GM08714 (cell line): Measurements from ENCODE around the gene THTPA.

Experiments
- H3K4me3 ChIP-seq: fragments of 200-500 bp; sonication (Bioruptor generic); 2 replicates; pipeline ENCODE4 v1.5.1; 2014; ENCODE audit warnings: mild to moderate bottlenecking, low read length, inconsistent platforms
- ZNF274 ChIP-seq: IDR thresholded peaks from 2 replicates; pipeline ENCODE4 v1.6.1; 2012; ENCODE audit warnings: mild to moderate bottlenecking, low read depth, low read length

Gene THTPA

DNA sequence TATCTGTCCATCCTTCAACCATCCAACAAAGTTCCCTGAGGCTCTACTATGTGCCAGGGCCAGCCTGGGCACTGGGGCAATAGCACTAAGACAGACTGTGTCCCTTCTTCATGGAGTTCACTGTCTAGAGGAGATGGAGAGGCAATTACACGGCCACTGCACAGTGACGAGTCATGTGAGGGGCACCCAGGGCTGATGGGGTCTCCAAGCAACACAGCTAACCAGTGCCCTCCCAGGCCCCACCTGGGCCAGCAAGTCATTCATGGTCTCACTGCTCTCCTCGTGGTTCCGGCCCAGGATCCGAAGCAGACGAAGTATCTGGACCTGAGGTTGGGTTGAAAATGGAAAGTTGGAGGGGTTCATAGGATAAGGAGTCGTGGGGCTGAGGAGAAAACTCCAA is 8.8 kb downstream of the THTPA start:
- TF ChIP-seq ZNF274, result no peak
- no peak overlapping the region for H3K4me3 ChIP-seq

DNA sequence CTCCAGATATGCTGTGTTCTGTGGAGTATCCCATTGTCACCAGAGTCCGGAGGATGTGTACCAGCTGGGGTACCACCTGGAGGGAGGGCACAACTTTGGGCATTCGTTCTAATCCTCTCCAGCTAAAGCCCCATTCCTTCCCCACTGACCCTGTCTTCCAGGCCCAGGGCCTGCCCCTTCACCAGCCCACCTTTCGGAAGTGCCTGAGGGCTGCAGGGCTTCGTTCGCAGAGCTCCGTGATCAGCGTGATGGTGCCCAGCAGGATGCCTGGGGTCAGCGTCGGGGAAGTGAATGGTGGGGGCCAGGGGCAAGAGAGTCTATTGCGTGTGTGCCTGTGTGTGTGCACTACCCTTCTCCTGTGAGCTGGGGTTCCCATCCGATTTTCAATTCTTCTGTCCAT is 9.6 kb downstream of the THTPA start:
- H3K4me3 ChIP-seq, result no peak overlapping the region
- no peak for TF ChIP-seq ZNF274

DNA sequence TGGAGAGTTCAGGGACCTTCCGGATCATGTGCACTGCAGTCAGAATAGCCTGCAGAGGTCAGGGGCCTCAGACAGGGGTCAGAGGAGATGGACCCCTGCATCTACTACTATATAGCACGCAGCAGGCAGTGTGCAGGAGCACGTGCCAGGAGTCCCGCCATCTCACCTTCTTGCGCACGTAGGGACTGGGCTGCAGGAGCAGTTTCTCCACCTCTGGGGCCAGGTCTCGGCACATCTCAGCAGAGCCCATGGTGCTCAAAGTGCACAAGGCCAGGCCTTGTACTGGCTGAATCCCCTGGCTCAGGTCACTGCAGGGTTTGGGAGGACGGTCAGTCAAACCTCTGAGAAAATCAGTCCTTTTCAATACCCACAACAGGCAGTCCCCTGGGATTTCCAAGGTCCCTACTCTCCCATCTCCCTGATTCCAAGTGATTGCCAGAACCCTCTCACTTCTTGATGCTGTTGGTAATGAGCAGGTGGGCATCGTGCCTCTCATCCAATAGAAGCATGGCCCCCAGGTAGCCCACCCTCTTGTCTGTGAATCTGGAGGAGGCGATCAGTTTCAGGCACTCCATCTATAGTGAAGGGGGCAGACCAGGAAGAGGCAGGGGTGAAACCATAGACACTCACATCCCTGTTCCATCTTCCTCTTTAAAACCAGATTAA is 10.2 kb downstream of the THTPA start:
- peak overlapping the region; percentile 77; the same call in 1 of the 2 replicates for H3K4me3 ChIP-seq

DNA sequence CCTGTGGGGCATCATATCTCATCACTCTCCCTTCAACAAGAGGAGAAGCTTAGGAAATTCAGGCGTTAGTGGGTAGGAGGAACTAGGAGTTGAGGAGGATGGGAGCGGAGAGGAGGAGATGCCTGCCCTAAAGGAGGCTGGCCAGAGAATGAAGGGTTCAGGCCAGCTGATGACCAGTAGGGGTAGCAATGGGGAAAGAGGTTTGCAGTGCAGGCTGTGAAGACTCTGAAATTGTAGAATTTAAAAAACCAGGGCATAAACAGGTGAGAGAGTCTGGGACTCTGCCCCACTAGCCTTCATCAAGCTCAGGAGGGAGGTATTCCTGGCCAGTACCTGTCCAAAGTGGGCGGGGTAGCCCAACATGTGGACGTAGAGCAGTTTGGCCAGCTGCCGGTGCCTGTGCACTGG is 10.7 kb downstream of the THTPA start:
- no peak for TF ChIP-seq ZNF274
- H3K4me3 ChIP-seq, result peak overlapping the region; percentile 77

More for the DNA sequence above, 10.2 kb downstream of the THTPA start:
- TF ChIP-seq ZNF274, result no peak

DNA sequence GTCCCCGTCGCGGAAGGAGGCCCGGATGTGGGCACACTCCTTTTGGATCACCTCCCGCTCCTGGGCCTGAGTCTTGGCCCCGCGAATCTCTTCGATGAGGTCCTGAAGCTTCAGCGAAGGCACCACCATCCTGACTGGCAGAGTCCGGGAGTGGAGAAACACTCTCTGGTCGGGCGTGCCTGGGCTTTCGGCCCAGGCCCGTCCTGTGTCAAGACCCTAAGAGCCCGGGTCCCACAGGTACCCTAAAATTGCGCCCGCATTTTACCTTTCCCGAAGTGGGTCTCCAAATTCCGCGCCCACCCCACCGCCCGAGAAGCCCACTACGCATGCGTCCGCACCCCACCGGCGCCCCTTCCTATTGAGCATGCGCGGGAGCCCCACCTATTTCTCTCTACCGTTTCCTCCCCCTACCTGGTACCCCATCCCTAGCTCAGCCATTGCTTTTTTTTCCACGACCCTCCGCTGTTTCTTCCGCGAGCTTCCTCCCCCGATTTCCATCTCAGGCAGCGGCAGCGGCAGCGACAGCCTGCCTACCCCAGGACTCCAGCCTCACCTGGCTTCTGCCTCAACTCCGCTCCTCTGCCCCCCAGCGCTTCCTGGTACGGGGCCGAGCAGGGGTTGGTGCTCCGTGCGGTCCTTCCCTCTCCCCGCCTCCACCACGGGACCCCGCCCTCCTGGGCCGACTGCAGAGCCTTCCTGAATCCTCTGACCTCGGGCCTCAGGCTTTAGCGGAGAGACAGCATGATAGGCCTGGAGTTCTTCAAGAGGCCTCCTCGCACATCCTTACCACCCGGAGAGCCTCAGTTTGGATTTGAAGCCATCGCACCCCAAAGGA is 11.3 kb downstream of the THTPA start, which contains the start of gene AP1G2:
AP1G2 (minus strand) TSS at position 606 of the 835 bp plus-strand sequence; CDS start at position 129, 477 bp downstream.
- peak within 1 kb of the TSS; percentile 77 for H3K4me3 ChIP-seq
- no peak for TF ChIP-seq ZNF274

DNA sequence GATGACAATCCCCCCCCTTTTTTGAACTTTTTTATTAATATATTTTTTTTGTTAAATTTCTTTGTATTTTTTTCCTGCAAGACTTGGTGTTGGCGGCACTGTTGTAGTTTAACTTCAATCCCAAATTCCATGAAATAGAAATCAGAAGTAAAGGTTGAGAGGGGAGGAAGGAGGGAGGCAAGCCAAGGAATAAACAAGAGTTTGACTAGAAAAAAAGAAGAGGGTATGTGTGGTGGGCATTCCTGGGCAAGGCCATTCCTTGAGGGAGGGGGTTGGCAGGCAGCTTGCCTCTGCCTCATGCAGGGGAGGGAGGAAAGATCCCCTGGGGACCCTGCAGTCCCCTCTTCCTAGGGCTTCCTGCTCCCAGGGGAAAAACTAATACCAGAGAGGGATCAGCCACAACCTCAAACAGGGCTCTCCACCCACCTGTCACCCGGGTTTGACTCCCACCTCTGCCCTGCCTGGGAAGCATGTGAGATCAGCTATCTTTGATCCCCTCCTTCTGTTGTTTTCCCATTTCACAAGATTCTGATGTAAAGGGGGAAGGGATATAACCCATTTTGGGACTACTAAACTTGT is 12.0 kb downstream of the THTPA start:
- H3K4me3 ChIP-seq, result peak overlapping the region; percentile 77; the same call in 1 of the 2 replicates
- no peak for TF ChIP-seq ZNF274

DNA sequence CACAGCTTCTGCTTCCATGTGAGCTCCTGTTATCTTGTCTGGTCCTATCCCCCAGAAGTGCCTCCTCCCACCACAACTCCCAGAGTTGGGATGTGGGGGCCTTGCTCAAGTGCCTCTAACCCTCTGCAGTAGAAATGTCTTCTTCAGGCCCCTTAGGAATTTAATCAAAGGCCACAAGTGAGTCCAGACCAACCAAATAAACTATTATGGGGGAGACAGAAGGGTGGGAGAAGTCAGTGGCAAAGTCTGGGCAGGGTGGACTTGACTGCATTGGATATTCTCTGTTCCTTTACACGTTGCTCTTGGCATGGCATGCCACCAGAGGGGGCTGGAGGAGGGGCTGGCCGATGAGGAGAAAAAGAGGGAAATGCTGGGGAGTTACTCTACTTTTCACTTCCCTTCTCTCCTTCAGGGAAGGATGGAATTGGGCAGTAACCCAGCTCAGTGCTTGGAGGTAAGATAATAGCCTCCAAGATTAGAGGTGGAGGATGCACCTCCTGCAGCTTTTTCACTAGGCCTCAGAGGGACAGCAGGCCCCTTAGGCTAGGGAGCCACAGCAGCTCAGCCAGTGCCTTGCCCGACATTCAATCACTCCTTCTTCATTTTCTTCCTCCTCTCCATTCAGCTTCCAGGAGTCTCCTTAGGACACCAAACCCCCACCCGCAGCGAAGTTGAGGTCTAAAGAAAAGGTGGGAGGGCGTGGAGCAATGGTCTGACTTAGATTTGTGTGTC is 12.7 kb downstream of the THTPA start:
- H3K4me3 ChIP-seq, result no peak overlapping the region; the same call in 1 of the 2 replicates
- no peak for TF ChIP-seq ZNF274

DNA sequence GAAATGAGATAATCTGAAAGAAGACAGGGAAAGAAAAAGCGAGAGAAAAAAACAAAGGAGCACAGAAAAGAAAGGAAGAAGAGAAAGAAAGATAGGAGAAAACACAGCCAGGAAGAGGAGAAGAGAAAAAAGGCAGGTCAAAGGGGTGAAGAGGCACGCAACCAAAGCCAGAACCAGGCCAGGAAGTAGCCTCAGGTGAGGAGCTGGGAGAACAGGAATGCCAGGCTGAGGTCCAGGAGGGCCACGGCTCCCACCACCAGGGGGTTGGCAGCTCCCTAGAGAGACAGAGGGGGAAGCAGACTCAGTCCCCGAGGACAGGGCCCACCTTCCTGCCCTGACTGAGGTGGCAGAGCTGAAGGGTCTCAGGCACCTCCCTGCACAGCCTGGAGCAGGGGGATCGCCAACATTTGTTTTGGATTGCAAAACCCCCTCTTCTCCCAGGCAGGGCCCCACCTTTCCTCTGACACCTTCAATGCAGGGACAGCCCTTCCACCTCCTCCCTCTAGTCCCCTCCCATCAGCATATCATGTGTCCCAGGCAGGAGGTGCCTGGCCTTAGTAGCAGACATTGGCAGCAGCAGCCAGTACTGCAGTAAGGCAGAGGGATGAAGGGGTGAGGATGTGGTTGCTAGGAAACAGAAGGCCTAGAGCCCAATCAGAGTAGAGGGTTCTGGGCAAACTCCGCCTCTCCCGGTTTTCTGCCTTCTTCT is 13.5 kb downstream of the THTPA start:
- no peak for TF ChIP-seq ZNF274
- no peak overlapping the region for H3K4me3 ChIP-seq

DNA sequence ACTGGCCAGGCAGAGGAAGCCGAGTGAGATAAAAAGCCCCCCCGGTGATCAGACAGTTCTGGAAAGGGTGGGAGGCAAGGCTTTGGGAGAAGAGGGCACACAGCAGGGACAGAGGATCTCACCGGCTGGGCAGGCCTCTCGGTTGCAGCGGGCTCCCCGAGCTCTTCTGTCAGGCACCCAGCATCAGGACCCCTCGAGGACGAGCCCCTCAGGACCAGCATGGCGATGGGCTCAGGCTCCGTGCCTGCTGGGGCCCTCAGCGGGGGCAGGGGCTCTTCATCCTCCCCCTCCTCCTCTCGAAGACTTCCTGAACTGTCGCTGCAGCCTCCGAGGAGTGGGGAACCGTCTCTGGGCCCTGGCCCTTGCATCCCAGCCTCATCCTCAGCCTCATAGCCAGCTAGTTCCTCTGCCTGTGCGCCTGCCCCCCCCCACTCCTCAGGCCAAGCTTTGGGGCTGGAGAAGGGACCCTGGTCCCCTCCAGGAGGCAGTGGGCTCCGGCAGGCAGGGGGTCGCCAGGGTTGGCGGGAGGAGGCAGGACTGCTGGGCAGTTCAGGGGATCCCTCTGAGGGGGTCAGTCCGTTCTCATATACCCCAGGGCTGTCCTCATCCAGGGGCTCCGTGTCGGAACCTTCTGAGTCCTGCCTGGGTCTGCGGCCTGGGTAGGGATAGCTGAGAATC is 14.9 kb downstream of the THTPA start:
- H3K4me3 ChIP-seq, result no peak overlapping the region
- TF ChIP-seq ZNF274, result no peak

DNA sequence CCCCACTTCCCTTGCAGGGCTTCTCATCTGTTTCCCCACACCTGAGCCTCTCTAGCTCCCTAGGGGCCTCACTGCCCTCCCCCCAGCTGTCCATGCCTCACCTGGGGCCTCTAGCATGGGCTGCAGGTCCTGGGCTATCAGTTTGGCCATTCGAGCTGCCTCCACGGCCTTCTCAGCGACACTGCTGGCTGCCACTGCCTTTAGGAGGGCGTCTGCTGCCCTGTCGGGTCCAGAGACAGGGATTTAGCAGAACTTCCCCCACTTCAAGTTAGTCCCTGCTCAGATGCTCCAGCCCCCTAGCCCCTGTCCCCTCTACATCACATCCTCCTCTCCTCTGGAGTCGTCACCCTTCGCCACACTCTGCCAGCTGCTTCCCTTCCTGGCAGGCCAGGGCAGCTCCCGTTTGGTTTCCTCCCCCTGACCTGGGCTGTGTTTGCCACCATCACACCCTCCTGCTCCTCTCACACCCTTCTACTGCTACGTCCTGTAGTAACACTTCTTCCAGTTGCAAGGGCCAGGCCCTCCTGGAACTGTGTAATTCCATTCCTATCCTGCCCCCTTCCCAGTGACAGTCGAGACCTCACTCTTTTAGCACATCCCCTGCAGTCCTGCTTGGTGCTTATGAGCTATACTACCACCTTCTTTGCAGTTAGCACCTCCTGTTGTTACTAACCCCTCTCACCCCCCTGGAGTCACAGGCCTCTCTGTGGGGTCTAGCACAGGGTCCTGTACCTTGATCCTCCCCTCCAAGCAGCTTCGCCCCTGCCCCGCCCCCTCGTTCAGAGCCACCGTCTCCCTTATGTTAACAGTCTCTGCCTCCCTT is 15.8 kb downstream of the THTPA start:
- no peak for TF ChIP-seq ZNF274
- H3K4me3 ChIP-seq, result no peak overlapping the region

DNA sequence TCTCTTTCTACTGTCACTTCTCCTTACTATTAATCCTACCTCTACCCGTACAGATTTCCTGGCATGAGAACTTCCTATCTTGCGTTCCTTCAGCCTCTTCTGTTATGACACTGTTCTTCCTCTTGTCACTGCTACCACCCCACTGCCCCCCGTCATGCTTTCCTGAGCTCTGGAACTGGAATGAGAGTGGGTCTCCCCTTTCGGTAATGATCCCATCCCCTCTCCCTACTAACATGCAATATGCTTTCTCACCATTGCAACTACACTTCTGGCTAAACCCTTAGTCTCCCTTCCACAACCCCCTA is 16.4 kb downstream of the THTPA start:
- TF ChIP-seq ZNF274, result no peak

DNA sequence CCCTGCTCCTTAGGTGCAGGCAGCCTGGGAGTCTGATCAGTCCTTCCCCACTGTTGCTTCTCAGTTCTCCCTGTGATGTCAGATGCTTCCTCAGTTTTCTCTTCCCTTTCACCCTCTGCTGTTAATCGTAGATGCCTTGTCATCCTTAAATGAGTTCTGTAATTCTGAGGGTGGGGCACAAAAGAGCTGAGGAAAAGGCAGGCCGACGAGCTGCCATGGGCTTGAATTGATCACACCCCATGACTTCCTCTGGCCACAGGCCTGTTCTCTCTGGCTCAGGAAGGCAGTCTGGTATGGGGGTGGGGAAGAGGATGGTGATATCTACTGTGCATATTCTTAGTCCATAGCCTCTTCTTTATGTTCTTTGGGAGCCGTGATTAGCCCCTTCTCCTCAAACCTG is 16.8 kb downstream of the THTPA start:
- no peak for TF ChIP-seq ZNF274
- no peak overlapping the region for H3K4me3 ChIP-seq

More for the DNA sequence above, 16.4 kb downstream of the THTPA start:
- H3K4me3 ChIP-seq, result no peak overlapping the region
